ENCODE results near the gene NFIC.
"Not testable (repeated sequence)": the region's sequence is repeated elsewhere in the genome, so short reads cannot be mapped to it uniquely, and the experiment has no call there.

The NFIC gene

DNA sequence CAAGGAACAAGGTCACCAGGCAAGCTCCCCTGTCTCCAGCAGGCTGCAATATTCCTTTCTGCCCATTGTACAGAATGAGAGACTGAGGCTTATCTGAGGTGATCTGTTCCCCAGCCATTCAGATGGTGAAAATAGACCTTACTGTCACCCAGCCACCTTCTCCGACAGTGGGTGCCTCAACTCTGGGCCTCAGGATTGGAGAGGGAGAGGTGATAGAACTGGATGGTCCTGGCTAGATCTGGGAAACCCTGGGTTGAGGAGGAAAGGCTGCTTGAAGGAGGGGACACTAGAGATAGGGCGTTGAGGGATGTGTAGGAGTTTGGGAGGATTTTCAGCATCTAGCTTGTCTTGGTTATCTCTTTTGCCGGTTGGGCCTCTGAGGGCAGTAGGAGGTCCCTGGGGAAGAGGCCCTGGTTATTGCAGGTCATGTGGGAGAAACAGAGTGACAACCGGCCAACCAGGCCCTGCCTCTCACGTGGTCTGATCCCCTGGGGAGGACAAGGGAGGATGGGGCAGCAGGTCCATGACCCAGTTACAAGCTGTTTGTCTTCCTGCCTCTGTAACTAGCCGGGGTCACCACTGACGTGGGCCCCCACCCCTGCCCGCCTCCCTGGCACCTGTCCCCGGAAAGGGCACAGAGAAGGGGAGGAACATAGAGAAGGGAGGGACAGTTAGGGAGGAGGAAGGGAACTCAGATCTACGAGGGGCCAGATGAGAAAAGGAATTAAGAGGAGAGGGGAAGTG, 8.2 kb downstream of the NFIC start:
- no peak for DNase-seq (ENCODE audit: low spot score)

DNA sequence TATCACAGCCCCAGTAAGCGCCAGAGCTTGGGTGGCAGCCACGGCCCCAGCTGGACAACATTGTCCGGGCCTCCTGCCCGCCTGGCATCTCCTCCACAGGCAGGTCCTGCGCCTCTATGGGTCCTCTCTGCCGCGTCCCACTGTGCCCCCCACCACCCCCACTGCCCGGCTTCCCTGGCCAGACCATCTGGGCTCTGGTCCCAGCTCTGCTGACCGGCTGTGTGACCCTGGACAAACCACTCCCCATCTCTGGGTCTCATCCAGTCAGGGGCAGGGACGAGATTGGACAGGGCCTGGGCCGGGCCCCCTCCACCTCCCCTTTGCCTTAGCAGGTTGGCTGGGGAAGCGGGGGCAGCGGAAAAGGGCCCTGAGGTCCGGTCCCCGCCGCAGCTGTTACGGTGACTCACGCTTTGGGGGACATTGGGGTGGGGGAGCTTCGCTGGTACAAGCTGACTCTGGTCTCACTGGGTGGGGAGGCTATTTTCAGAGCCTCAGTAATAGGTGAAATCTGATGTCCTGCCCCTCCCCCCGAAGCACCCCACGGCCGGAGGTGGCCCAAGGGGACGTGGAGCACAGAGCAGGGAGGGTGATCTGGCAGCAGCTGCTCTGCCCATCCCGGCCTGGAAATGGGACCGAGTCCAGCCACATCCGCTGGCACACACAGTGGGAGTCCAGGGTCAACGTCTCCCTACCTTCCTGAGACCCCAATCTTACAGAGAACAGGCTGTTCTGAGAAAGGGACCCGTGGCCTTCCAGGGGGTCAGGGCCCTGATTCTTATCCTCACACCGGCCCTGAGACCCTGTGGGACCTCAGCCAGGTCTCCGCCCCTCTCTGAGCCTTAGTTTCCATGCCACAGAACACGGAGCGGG, 9.1 kb downstream of the NFIC start:
- no peak for DNase-seq (ENCODE audit: low spot score)

DNA sequence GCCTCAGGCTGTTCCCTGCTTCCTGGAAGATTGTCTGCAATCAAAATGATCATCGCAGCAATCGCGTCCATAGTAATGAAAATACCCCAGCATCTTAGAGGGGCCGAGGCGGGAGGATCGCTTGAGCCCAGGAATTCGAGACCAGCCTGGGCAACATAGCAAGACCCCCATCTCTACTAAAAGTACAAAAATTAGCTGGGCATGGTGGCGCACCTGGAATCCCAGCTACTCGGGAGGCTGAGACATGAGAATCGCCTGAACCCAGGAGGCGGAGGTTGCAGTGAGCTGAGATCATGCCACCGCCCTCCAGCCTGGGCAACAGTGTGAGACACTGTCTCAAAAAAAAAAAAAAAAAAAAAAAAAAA, 9.7 kb downstream of the NFIC start:
- not testable (repeated sequence) for DNase-seq (ENCODE audit: low spot score)

DNA sequence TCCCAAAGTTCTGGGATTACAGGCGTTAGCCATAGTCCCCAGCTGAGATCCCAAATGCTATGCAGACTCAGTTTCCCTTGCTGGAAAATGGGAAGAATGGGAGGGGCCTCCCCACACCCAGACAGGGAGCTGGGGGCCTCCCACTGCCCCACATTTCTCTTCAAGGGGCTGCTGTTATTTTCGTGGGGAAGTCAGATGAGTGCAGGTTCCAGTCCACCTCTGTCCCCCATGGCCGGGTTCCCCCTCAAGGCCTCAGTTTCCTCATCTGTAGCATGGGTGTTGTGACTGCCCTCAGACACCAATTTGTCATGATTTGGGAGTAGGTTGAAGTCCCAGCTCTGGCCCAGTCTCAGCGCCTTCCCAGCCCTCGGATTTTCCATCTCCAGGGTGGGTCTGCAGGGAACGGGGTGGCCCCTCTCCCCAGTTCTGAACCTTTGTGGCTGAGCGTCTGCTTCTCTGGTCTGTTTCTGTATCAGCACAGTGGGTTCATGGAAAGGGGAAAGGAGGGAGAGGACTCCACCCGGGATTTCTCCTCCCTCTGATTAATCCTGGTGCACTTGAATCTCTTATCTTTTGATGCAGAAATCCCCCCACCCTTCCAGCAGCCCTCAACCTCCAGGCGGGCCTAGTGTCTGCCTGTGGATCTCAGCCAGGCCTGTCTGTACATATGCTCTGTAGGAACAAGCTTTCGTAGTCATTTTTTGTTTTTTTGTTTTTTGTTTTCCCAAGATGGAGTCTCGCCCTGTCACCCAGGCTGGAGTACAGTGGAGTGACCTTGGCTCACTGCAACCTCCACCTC, 12.2 kb downstream of the NFIC start:
- DNase-seq (ENCODE audit: low spot score), result no peak

DNA sequence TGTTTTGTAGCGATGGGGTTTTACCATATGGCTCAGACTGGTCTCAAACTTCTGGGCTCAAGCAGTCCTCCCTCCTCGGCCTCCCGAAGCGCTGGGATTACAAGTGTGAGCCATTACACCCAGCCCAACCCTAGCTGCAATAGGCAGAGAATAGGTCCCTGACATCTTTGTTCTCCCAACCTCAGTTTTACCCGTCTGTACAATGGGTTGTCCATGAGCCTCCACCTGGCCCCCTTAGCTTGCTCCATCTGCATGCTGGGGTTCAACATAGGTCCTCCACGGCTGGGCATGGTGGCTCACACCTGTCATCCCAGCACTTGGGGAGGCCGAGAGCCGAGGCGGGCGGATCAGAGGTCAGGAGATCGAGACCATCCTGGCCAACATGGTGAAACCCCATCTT, 14.4 kb downstream of the NFIC start:
- DNase-seq (ENCODE audit: low spot score), result no peak

DNA sequence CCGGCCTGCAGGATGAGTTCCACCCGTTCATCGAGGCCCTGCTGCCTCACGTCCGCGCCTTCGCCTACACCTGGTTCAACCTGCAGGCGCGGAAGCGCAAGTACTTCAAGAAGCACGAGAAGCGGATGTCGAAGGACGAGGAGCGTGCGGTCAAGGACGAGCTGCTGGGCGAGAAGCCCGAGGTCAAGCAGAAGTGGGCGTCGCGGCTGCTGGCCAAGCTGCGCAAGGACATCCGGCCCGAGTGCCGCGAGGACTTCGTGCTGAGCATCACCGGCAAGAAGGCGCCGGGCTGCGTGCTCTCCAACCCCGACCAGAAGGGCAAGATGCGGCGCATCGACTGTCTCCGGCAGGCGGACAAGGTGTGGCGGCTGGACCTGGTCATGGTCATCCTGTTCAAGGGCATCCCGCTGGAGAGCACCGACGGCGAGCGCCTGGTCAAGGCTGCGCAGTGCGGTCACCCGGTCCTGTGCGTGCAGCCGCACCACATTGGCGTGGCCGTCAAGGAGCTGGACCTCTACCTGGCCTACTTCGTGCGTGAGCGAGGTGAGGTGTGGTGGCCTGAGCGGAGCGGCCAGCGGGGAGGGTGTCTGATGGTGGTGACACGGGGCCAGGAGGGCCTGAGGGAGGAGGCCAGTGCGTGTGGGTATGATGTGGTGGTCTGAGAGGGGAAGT, 15.5 kb downstream of the NFIC start:
- no peak for DNase-seq (ENCODE audit: low spot score)

DNA sequence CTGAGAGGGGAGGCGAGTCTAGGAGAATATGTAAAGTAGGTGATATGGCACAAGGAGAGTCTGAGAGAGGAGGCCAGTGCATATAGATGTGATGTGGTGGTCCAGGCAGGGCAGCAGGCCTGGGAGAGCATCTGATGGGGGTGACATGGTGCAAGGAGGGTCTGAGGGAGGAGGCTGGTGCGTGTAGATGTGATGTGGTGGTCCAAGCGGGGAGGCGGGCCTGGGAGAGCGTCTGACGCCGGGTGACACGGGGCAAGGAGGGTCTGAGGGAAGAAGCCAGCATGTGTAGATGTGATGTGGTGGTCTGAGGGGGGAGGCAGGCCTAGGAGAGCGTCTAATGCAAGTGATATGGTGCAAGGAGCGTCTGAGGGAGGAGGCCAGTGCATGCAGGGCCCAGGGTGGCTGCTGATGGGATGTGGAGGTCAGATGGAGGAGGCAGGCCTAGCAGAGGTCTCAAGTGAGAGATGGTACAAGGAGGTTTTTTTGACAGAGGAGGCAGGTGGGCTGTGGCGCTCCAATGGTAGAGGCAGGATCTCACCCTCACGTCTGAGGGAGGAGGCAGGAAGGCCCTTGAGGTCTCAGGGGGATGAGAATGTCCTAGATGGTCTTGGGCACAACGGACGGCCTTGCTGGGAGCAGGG, 16.2 kb downstream of the NFIC start:
- DNase-seq (ENCODE audit: low spot score), result no peak

DNA sequence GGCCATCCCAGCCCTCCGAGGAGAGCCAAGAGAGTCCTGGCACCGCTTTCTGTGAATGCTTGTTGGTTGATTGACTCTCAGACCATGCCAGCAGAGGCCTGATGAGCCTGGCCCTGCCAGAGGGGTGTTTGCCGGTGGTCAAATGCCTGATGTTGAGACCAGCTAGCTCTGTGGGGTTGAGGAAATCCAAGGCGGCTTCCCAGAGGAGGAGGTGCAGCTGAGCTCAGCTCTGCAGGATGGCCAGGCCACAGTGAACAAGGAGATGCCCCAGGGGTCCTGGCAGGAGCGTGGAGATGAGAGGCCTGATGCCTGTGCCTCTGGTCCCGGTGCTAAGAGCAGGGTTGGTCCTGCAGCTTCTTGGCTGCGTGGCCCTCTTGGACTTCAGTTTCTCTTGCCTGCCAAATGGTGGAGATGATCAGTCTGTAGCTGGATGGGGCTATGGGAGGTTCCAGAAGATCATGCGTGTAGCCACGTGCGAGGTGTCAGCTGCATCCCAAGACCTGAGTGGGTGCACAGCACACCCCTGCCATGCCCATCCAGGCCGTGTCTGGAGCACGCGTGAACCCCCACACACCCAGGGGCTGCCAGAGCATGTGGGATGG, 16.8 kb downstream of the NFIC start:
- DNase-seq (ENCODE audit: low spot score), result no peak

DNA sequence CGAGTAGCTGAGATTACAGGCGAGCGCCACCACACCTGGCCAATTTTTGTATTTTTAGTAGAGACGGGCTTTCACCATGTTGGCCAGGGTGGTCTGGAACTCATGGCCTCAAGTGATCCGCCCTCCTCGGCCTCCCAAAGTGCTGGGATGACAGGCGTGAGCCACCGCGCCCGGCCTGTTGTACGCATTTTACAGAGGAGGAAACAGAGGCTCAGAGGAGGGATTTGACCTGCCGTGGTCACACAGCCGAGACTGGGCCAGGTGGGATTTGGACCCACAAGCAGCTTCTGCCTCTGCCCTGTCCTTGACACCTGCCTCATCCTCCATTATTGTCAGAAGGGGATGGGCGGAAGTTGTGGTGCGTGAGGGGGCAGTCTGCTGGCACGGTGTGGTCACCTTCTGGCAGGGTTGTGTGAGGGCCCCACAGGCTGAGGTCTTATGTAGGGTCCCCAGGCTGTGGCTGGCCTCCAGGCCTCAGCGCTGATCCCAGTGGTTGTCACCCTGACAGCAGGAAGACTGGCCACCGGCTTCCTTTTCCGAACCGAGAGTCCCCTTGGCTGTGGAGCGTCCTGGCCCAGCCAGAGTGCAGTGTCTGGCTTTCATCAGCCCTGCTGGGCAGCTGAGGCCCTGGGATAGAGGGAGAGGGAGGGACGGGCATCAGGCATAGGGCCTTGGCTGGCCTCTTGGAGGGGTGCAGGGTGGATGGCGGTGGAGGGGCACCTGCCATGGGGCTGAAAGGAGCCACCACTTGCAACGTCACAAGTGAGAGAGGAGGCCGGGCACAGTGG, 20.3 kb downstream of the NFIC start:
- no peak for DNase-seq (ENCODE audit: low spot score)

DNA sequence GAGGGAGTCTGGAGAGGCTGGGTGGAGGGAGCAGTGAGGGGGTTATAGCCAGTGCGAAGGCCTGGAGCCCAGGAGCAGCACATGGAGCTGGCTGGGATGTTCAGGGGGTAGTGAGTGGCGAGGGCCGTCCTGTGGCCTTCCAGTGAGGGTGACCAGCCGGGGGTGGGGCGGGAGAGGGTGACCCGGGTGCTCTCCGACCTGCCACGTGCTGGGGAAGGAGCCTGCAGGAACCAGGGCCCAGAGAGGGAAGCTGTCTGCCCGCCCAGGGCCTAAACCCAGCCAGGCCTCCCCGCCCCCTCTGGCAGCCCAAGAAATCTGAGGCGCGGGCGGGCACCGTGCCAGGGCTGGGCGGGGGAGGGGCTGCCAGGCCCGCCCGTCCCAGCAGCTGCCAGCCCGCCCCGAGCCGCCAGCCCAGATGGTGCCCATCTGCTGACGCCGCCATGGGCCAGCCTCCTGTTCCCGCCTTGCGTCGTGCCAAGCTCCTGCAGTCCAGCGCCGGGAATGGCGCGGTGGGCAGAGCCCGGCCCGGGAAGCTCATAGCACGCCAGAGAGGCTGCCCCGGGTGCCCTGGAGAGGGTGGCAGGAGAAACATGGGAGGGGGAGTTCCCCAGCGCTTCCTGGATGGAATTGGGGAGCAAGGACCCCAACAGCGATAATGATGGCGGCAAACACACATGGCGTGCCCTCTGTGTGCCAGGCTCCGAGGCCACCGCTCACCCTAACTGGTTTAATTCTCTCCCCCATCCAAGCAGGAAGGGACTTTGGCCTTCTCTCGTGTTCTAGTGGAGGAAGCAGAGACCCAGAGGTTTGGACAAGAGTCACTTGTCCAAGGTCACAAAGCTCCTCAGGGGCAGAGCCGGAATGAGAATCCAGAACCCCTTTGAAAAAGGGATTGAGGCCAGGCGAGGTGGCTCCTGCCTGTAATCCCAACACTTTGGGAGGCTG, 21.5 kb downstream of the NFIC start:
- peak; percentile 89 for DNase-seq (ENCODE audit: low spot score)

DNA sequence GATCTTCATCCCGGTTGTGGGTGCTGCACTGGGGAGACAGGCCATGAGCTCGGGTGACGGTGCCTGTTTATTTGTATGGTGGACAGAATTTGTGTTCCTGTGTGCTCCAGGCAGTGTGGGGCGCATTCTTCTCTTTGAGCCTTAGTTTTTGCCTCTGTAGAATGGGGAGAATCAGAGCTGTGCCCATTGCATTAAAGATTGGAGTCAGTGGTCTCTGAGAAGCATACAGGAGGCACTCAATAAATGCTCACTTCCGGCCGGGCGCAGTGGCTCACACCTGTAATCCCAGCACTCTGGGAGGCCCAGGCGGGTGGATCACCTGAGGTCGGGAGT, 23.0 kb downstream of the NFIC start:
- DNase-seq (ENCODE audit: low spot score), result no peak

DNA sequence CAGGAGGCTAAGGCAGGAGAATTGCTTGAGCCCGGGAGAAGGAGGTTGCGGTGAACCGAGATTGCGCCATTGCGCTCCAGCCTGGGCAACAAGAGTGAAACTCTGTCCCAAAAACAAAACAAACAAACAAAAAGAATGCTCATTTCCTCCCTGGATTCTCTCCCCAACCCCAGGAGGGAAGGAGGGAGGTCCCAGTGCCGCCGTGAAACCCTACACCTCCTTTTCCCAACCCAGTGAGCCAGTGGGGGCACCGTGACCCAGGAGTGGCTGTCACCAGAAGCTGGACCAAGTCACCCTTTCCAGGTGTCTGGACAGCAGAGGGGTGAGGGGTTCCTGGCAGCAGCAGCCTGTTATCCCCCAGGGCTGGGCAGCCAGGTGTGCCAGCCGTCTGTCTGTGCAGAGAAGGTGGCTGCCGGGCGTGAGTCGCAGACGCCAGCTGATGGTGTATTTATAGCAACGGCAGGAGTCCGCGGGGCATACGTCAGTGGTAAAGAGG, 23.5 kb downstream of the NFIC start:
- no peak for DNase-seq (ENCODE audit: low spot score)

DNA sequence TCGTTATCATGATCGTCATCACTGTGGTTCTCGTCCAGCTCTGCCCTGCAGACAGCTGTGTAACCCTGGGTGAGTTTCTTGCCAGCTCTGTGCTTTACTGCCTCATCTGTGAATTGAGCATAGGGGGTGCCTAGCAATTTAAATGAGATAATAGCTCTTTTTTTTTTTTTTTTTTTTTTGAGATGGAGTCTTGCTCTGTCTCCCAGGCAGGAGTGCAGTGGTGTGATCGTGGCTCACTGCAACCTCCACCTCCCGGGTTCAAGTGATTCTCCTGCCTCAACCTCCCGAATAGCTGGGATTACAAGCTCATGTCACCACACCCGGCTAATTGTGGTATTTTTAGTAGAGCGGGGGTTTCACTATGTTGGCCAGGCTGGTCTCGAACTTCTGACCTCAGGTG, 25.5 kb downstream of the NFIC start:
- DNase-seq (ENCODE audit: low spot score), result not testable (repeated sequence)

DNA sequence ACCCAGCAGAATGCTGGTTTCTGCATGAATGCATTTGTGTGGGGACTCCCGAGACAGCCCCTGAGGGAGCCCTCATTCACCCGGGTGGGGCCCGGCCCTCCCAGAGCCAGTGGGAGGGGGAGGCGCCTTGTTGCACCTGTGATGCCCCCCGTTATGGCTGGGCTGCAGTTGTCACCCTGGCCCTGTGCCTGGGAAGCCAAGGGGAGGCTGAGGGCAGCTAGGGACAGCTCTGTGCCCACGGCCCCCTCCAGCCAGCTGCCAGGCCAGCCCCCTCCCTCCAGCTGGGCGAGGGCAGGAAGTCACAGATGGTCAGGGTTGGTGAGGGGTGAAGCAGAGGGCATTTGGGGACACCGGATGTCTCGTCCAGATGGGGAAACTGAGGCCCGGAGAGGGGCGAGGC, 26.1 kb downstream of the NFIC start:
- DNase-seq (ENCODE audit: low spot score), result peak; percentile 72

DNA sequence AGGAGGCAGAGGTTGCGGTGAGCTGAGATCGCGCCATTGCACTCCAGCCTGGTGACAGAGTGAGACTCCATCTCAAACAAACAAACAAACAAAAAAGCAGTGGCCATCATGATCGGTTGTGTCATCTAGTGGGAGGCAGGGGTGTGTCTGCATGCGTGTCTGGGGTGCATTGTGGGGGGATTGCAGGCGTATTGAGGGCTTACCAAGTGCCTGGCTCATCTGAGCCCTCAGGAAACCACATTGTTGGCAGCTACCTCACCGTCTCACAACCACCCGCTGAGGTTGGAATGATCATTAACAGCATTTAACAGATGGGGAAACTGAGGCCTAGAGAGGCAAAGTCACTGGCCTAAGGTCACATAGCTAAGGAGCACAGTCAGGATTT, 30.5 kb downstream of the NFIC start:
- DNase-seq (ENCODE audit: low spot score), result no peak

DNA sequence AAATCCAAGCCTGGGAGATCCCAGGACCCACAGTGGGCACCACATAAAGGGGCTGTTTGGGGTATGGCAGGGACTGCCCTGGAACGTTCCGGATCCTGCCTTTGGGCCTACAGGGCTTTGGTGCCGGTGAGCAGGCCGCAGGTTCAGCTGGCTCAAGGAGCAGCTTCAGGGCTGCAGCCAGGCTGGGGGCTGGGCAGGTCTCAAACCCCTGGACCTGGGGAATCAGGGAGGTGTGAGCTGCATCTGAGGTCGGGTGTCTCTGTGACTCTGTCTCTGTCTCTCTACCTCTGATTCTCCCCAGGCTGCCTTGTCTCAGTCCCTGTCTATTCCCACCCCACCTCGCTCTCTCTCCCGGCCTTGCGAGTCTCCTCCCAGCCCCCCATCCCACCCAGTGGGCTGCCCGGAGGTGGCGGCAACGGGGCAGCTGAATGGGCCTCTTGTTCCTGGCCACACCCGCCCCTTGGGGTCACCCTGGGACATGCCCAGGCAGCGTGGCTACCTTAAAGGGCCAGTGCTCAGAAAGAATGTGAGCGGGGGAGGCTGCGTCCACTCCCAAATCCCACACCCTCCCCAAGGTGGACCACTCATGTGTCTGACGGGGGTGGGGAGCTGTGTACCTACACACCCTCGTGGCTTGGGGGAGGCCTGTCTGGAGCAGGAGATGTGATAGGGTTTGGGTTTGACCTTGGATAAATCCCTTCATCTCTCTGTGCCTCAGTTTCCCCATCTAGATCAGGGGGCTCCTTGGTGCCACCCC, 31.1 kb downstream of the NFIC start:
- no peak for DNase-seq (ENCODE audit: low spot score)

DNA sequence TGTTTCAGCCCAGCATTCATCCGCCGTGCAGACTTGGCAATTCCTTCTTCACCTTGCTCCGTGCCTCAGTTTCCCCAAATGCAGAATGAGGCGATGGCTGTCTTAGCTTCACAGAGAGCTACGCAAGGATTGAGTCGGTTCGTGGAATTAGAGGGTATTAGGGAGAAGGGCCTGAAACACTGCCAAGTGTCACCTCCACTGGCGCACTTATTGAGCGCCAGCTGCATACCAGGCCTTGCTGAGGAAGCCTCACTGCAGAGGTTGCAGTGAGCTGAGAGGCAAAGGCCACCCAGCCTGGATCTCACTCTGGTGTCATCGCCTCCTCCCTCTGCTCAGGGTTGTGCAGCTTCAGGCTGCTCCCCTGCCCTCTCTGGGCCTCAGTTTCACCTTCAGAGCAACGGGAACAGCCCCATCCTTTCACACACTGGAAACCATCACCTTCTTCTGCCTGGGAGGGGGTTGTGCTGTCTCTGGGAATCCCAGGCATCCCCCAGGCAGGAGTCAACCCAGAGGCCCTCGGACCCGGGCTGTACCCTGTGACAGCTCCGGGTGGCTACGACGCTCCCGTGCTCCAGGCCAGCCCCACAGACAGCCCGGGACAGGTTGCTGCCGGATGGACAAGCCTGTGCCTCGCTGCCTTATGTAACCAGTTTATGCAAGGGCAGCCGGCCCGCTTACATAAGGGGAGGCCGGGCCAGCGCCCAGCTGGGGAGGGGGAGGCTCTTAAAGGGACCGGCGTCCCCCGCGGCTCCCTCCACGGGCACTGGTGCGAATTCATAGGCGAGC, 31.9 kb downstream of the NFIC start:
- no peak for DNase-seq (ENCODE audit: low spot score)

DNA sequence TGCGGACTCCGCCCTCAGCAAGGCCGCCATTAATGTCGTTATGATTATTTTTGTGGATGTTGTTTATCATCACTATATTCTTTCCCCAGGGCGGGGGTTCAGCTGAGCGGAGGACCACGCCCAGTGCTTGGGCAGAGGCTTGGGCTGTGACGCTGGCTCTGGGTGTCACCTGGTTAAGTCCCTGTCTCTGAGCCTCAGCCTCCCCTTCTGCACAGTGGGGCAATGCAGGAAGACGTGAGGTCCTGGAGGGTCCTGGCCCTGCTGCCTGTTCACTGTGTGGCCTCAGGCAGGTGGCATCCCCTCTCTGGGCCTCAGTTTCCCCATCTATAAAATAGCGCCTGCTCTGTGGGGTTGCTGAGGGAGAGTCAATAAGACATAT, 32.5 kb downstream of the NFIC start:
- DNase-seq (ENCODE audit: low spot score), result no peak
